Measurements from ENCODE around the gene OGA. TPM values are rescaled to one million over a fixed set of nuclear protein-coding genes. Genes with fewer than 3 reads are reported as not detected.

The OGA gene
- total and polyA plus RNA-seq, 2 donors (not counting 1 experiment from before 2014, with no cell fraction given) = 128 to 418 TPM

DNA sequence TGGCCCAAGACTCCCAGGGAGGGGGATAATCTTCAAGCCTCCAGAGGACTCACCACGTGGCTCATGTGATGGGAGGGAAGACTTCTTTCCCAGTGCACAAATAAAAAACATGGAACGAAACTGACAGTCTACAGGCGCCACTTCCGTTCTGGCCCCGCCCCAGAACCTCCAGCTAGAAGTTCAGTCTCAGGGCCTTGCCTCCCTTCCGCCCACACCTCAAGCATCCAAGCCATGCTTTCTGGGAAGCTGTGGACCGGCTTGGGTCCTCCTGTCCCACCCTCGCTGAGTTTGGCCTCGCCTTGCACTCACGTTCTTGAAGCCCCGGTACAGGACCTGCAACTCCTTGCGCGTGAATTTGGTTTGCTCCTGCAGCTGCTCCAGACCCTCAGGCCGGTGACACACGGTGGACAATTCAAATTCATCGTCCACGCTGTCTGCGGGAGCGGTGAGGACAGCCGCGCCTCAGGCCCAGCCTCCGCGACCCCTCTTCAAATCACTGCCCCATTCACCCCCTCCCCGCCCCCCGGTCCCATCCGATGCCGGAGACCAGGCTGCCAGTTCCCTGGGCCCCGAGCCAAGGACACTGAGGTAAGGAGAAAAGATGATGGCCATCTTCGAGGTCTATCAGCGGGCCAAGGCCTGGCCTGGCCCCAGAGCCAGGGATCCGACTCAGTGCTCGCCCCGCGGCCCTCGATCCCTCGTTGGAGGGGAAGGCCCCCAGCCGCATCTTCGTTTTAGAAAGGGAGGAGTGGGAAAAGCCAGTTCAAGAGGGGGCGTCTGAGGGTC is 10.7 kb upstream of the OGA start:
- H3K4me1 Mint-ChIP-seq = peaks cover 36% of the 10 kb centered on the region
- DNase-seq = no peak
- H3K9me3 Mint-ChIP-seq (ENCODE audit: insufficient read depth) = no peaks in the 10 kb centered on the region

More for the DNA sequence above, 10.7 kb upstream of the OGA start:
- WGBS (ENCODE audit: insufficient coverage) = 76% methylated on average over 24 of the region's 39 CpGs
- no peak for ATAC-seq (ENCODE audit: low read depth)
- H3K27ac ChIP-seq (ENCODE audit: low read length in 2 of 2) = peak overlapping the region in 1 of 2 donors; percentile 26
- TF ChIP-seq EZH2 (IDR thresholded peaks at IDR 0.05; ENCODE audit: borderline replicate concordance, insufficient read depth, low read depth, low read length, poor library complexity, severe bottlenecking) = no peak
- TF ChIP-seq, protein P1, sequence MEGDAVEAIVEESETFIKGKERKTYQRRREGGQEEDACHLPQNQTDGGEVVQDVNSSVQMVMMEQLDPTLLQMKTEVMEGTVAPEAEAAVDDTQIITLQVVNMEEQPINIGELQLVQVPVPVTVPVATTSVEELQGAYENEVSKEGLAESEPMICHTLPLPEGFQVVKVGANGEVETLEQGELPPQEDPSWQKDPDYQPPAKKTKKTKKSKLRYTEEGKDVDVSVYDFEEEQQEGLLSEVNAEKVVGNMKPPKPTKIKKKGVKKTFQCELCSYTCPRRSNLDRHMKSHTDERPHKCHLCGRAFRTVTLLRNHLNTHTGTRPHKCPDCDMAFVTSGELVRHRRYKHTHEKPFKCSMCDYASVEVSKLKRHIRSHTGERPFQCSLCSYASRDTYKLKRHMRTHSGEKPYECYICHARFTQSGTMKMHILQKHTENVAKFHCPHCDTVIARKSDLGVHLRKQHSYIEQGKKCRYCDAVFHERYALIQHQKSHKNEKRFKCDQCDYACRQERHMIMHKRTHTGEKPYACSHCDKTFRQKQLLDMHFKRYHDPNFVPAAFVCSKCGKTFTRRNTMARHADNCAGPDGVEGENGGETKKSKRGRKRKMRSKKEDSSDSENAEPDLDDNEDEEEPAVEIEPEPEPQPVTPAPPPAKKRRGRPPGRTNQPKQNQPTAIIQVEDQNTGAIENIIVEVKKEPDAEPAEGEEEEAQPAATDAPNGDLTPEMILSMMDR (IDR thresholded peaks at IDR 0.05) = no peak
- H3K4me1 ChIP-seq (ENCODE audit: control insufficient read depth in 2 of 2, insufficient read depth in 2 of 2, low read length in 2 of 2) = peaks cover 22 to 42% of the 10 kb centered on the region in 2 donors
- Mint-ChIP-seq H3K4me3 (peak overlapping the region; percentile 23), H3K27ac (peak overlapping the region; percentile 37), H3K27me3 (no peaks in the 10 kb centered on the region)
- peak overlapping the region; percentile 91 for H3K4me2 ChIP-seq (replicated peaks; ENCODE audit: low read depth, low read length, poor library complexity, severe bottlenecking)
- H2AFZ ChIP-seq (ENCODE audit: insufficient read depth, low read depth, low read length, poor library complexity, severe bottlenecking) = no peak overlapping the region
- H3K4me3 ChIP-seq (ENCODE audit: control extremely low read depth in 1 of 5, extremely low read depth in 1 of 5, insufficient read depth in 1 of 5, low read depth in 2 of 5, low read length in 4 of 5) = peak overlapping the region in 1 of 5 experiments; percentile 32
- H3K79me2 ChIP-seq (ENCODE audit: control insufficient read depth, insufficient read depth, low read length) = peaks cover 23% of the 10 kb centered on the region
- peaks cover 21% of the 10 kb centered on the region for H4K20me1 ChIP-seq (ENCODE audit: control insufficient read depth, insufficient read depth, low read length, poor library complexity, severe bottlenecking)
- H3K9me3 ChIP-seq (ENCODE audit: control extremely low read depth in 1 of 3, control insufficient read depth in 2 of 3, insufficient read depth in 1 of 3, low read length in 2 of 3) = no peaks in the 10 kb centered on the region
- peaks cover 2 to 14% of the 10 kb centered on the region in 2 experiments for H3K36me3 ChIP-seq (replicated peaks in 1 of 2; ENCODE audit: control extremely low read depth in 1 of 2, control insufficient read depth in 1 of 2, extremely low read depth in 1 of 2, insufficient read depth in 2 of 2, low read length in 1 of 2)
- intact Hi-C loops (cut with micrococcal nuclease) = no loop called here
- POLR2A ChIA-PET = interaction anchor here (1.5 to 7.1 kb wide), 2 partner anchors 7 to 12 kb away, joined by 5 to 102 read pairs; partner anchors contain the start of gene OGA
- CTCF ChIA-PET = interaction anchor here (1.1 to 6.4 kb wide), 3 partner anchors 12 to 244 kb away, joined by 3 to 51 read pairs (median 3); partner anchors contain the start of gene KCNIP2
- H3K9ac ChIP-seq (ENCODE audit: low read length) = peak overlapping the region; percentile 17
- no peaks in the 10 kb centered on the region for H3K27me3 ChIP-seq (replicated peaks in 1 of 4; ENCODE audit: control extremely low read depth in 1 of 4, control insufficient read depth in 3 of 4, insufficient read depth in 4 of 4, low read length in 3 of 4)

Measured in B cell (primary cell).